GM23338 (cell line): ENCODE results near the gene CHRM1. TPM values are rescaled to one million over a fixed set of nuclear protein-coding genes. Genes with fewer than 3 reads are reported as not detected.

Source experiments
- ATAC-seq: fragments of 200-7000 bp; cut with Tn5 transposase; 3 replicates; pipeline ENCODE4 v1.9.1; 2020
- DNase-seq: peaks from one replicate; pipeline ENCODE4 v3.0.0-alpha.2; 2015; ENCODE audit warnings: low spot score
- H2AFZ ChIP-seq: fragments of 200-600 bp; sonication (generic); 2 replicates; pipeline ENCODE4 v1.8.0; 2016; ENCODE audit warnings: antibody characterized with exemption, mild to moderate bottlenecking, moderate library complexity
- H3F3A ChIP-seq: fragments of 200-600 bp; sonication (generic); replicated peaks from 2 replicates; pipeline ENCODE4 v1.8.0; 2017; ENCODE audit warnings: antibody characterized with exemption, mixed run types, low read depth
- H3K27ac ChIP-seq: fragments of 200-600 bp; sonication (generic); 2 replicates; pipeline ENCODE4 v1.6.1; 2016; ENCODE audit warnings: low read depth
- H3K27me3 ChIP-seq: fragments of 200-600 bp; sonication (generic); 2 replicates; pipeline ENCODE4 v1.8.0; 2016; ENCODE audit warnings: mild to moderate bottlenecking, mixed run types, moderate library complexity; ENCODE audit not compliant: insufficient read depth
- H3K36me3 ChIP-seq: fragments of 200-600 bp; sonication (generic); 2 replicates; pipeline ENCODE4 v1.8.0; 2016; ENCODE audit warnings: mild to moderate bottlenecking; ENCODE audit not compliant: insufficient read depth
- H3K4me1 ChIP-seq: fragments of 200-600 bp; sonication (generic); 2 replicates; pipeline ENCODE4 v1.8.0; 2016; ENCODE audit warnings: mild to moderate bottlenecking, moderate library complexity; ENCODE audit not compliant: insufficient read depth
- H3K4me2 ChIP-seq: fragments of 200-600 bp; sonication (generic); 2 replicates; pipeline ENCODE4 v1.7.1; 2017; ENCODE audit warnings: mixed run types
- H3K4me3 ChIP-seq: fragments of 200-600 bp; sonication (generic); 2 replicates; pipeline ENCODE4 v1.6.1; 2016; ENCODE audit warnings: mixed run types
- H3K79me2 ChIP-seq: fragments of 200-600 bp; sonication (generic); replicated peaks from 2 replicates; pipeline ENCODE4 v1.8.0; 2017; ENCODE audit warnings: mild to moderate bottlenecking; ENCODE audit not compliant: insufficient read depth
- H3K9me2 ChIP-seq: fragments of 200-600 bp; sonication (generic); 2 replicates; pipeline ENCODE4 v1.8.0; 2017; ENCODE audit not compliant: insufficient read depth
- H4K20me1 ChIP-seq: fragments of 200-600 bp; sonication (generic); replicated peaks from 2 replicates; pipeline ENCODE4 v1.8.0; 2017; ENCODE audit warnings: mild to moderate bottlenecking; ENCODE audit not compliant: insufficient read depth
- H3K27ac Mint-ChIP-seq: 2 replicates; pipeline ENCODE4 v1.8.0; 2020; ENCODE audit warnings: inconsistent platforms, mild to moderate bottlenecking, moderate library complexity, mixed read lengths
- H3K27me3 Mint-ChIP-seq: 3 replicates; pipeline ENCODE4 v1.8.0; 2022; ENCODE audit warnings: low read depth, mild to moderate bottlenecking, moderate library complexity, mixed read lengths, inconsistent platforms; ENCODE audit not compliant: insufficient read depth, poor library complexity
- H3K36me3 Mint-ChIP-seq: 3 replicates; pipeline ENCODE4 v1.8.0; 2021; ENCODE audit warnings: low read depth, mild to moderate bottlenecking, inconsistent platforms, moderate library complexity, mixed read lengths
- H3K4me1 Mint-ChIP-seq: 3 replicates; pipeline ENCODE4 v1.8.0; 2020; ENCODE audit warnings: mild to moderate bottlenecking, inconsistent platforms, mixed read lengths
- H3K4me3 Mint-ChIP-seq: 3 replicates; pipeline ENCODE4 v1.8.0; 2021; ENCODE audit warnings: moderate library complexity, mild to moderate bottlenecking, inconsistent platforms, mixed read lengths
- H3K9me3 Mint-ChIP-seq: 3 replicates; pipeline ENCODE4 v1.8.0; 2020; ENCODE audit warnings: moderate library complexity, mild to moderate bottlenecking, inconsistent platforms, mixed read lengths
- CREB1 ChIP-seq: fragments of 250-450 bp; sonication (Bioruptor Pico); IDR thresholded peaks from 2 replicates; pipeline ENCODE4 v1.5.0; 2020; ENCODE audit warnings: low read depth, mild to moderate bottlenecking, moderate library complexity
- EZH2 ChIP-seq: fragments of 200-600 bp; sonication (generic); IDR thresholded peaks from one replicate; pipeline ENCODE4 v1.8.0; 2017; ENCODE audit warnings: antibody characterized with exemption, mild to moderate bottlenecking, low read depth; ENCODE audit not compliant: unreplicated experiment
- EZH2phosphoT487 ChIP-seq: fragments of 200-600 bp; sonication (generic); IDR thresholded peaks from one replicate; pipeline ENCODE4 v1.8.1; 2018; ENCODE audit warnings: antibody characterized with exemption; ENCODE audit not compliant: unreplicated experiment
- JUNB ChIP-seq: IDR thresholded peaks from one replicate; pipeline ENCODE4 v1.6.1; 2016; ENCODE audit warnings: antibody characterized with exemption; ENCODE audit not compliant: unreplicated experiment
- NANOG ChIP-seq: IDR thresholded peaks from 2 replicates; pipeline ENCODE4 v1.6.1; 2016; ENCODE audit warnings: antibody characterized with exemption, borderline replicate concordance
- POLR2AphosphoS5 ChIP-seq: IDR thresholded peaks from 2 replicates; pipeline ENCODE4 v1.6.1; 2016; ENCODE audit warnings: antibody characterized with exemption, low read depth
- REST ChIP-seq: IDR thresholded peaks from one replicate; pipeline ENCODE4 v1.6.1; 2018; ENCODE audit warnings: antibody characterized with exemption; ENCODE audit not compliant: unreplicated experiment
- STAT1 ChIP-seq: IDR thresholded peaks from one replicate; pipeline ENCODE4 v1.6.1; 2016; ENCODE audit warnings: antibody characterized with exemption; ENCODE audit not compliant: unreplicated experiment
- ZNF114 ChIP-seq: fragments of 250-450 bp; sonication (Bioruptor Pico); IDR thresholded peaks from 2 replicates; pipeline ENCODE4 v1.5.0; 2020; ENCODE audit warnings: mild to moderate bottlenecking, moderate library complexity
- ZNF331 ChIP-seq: fragments of 250-450 bp; sonication (Bioruptor Pico); IDR thresholded peaks from 2 replicates; pipeline ENCODE4 v1.5.0; 2020; ENCODE audit warnings: low read depth, mild to moderate bottlenecking, moderate library complexity
- ZNF462 ChIP-seq: fragments of 250-450 bp; sonication (Bioruptor Pico); IDR thresholded peaks from 2 replicates; pipeline ENCODE4 v1.5.0; 2020; ENCODE audit warnings: mild to moderate bottlenecking, moderate library complexity
- polyA plus RNA-seq: library from polyadenylated mRNA; unstranded; fragments of >200 nt; fragmentation: Nextera tagmentation; extraction: Ambion mirVana; gene quantifications from 2 replicates; pipeline ENCODE4 v1.2.1, GENCODE V29; 2016
- total RNA-seq: library from RNA; depleted of rRNA; stranded (reverse); fragments of >200 nt; shearing (Covaris generic); gene quantifications from 2 replicates; pipeline ENCODE4 v1.2.3, GENCODE V29; 2014
- TF ChIP-seq, protein P1 (sequence below): IDR thresholded peaks from 2 replicates; pipeline ENCODE4 v1.6.1; 2016; ENCODE audit warnings: antibody characterized with exemption

CHRM1 gene
- total and polyA plus RNA-seq, 2 experiments from 2014 or later = 0.14 to 0.44 TPM

GRCh38 chr11:62919898-62920640 is 1.1 kb downstream of the CHRM1 start:
- ATAC-seq = no peak
- no peaks in the 10 kb centered on the region for H3K36me3 ChIP-seq
- peaks cover 45% of the 10 kb centered on the region for H3K27me3 Mint-ChIP-seq
- H3K27ac ChIP-seq = no peak overlapping the region
- TF ChIP-seq ZNF114 (no peak), REST (no peak), NANOG (no peak), CREB1 (no peak), ZNF331 (CRISPR knock-in tag) (no peak), EZH2phosphoT487 (no peak), EZH2 (no peak), JUNB (no peak), STAT1 (no peak), POLR2AphosphoS5 (no peak), ZNF462 (CRISPR knock-in tag) (no peak)
- TF ChIP-seq, protein P1, sequence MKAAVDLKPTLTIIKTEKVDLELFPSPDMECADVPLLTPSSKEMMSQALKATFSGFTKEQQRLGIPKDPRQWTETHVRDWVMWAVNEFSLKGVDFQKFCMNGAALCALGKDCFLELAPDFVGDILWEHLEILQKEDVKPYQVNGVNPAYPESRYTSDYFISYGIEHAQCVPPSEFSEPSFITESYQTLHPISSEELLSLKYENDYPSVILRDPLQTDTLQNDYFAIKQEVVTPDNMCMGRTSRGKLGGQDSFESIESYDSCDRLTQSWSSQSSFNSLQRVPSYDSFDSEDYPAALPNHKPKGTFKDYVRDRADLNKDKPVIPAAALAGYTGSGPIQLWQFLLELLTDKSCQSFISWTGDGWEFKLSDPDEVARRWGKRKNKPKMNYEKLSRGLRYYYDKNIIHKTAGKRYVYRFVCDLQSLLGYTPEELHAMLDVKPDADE = no peak
- H2AFZ ChIP-seq = no peak overlapping the region
- no peaks in the 10 kb centered on the region for H3K9me2 ChIP-seq
- no peak for DNase-seq
- H3K4me3 Mint-ChIP-seq = no peak overlapping the region
- H3K79me2 ChIP-seq = no peaks in the 10 kb centered on the region
- H3F3A ChIP-seq = peaks cover 15% of the 10 kb centered on the region
- H3K4me2 ChIP-seq = no peak overlapping the region
- no peak overlapping the region for H3K4me3 ChIP-seq
- H3K27ac Mint-ChIP-seq = no peak overlapping the region
- peaks cover 16% of the 10 kb centered on the region; the same call in 1 of the 2 replicates for H3K4me1 ChIP-seq
- no peaks in the 10 kb centered on the region; the same call in 2 of the 3 replicates for H3K9me3 Mint-ChIP-seq
- peaks cover 49% of the 10 kb centered on the region for H3K27me3 ChIP-seq
- H3K36me3 Mint-ChIP-seq = no peaks in the 10 kb centered on the region; the same call in 2 of the 3 replicates
- H3K4me1 Mint-ChIP-seq = peaks cover 32% of the 10 kb centered on the region
- no peaks in the 10 kb centered on the region for H4K20me1 ChIP-seq
